GM23338 (cell line): ENCODE data around the gene ALPG. TPM values are rescaled to one million over a fixed set of nuclear protein-coding genes. Genes with fewer than 3 reads are reported as not detected.

ENCODE experiments used
- ATAC-seq: fragments of 200-7000 bp; cut with Tn5 transposase; 3 replicates; pipeline ENCODE4 v1.9.1; 2020
- DNase-seq: peaks from one replicate; pipeline ENCODE4 v3.0.0-alpha.2; 2015; ENCODE audit warnings: low spot score
- H2AFZ ChIP-seq: fragments of 200-600 bp; sonication (generic); 2 replicates; pipeline ENCODE4 v1.8.0; 2016; ENCODE audit warnings: antibody characterized with exemption, mild to moderate bottlenecking, moderate library complexity
- H3F3A ChIP-seq: fragments of 200-600 bp; sonication (generic); replicated peaks from 2 replicates; pipeline ENCODE4 v1.8.0; 2017; ENCODE audit warnings: antibody characterized with exemption, mixed run types, low read depth
- H3K27ac ChIP-seq: fragments of 200-600 bp; sonication (generic); 2 replicates; pipeline ENCODE4 v1.6.1; 2016; ENCODE audit warnings: low read depth
- H3K27me3 ChIP-seq: fragments of 200-600 bp; sonication (generic); 2 replicates; pipeline ENCODE4 v1.8.0; 2016; ENCODE audit warnings: mild to moderate bottlenecking, mixed run types, moderate library complexity; ENCODE audit not compliant: insufficient read depth
- H3K36me3 ChIP-seq: fragments of 200-600 bp; sonication (generic); 2 replicates; pipeline ENCODE4 v1.8.0; 2016; ENCODE audit warnings: mild to moderate bottlenecking; ENCODE audit not compliant: insufficient read depth
- H3K4me1 ChIP-seq: fragments of 200-600 bp; sonication (generic); 2 replicates; pipeline ENCODE4 v1.8.0; 2016; ENCODE audit warnings: mild to moderate bottlenecking, moderate library complexity; ENCODE audit not compliant: insufficient read depth
- H3K4me2 ChIP-seq: fragments of 200-600 bp; sonication (generic); 2 replicates; pipeline ENCODE4 v1.7.1; 2017; ENCODE audit warnings: mixed run types
- H3K4me3 ChIP-seq: fragments of 200-600 bp; sonication (generic); 2 replicates; pipeline ENCODE4 v1.6.1; 2016; ENCODE audit warnings: mixed run types
- H3K79me2 ChIP-seq: fragments of 200-600 bp; sonication (generic); replicated peaks from 2 replicates; pipeline ENCODE4 v1.8.0; 2017; ENCODE audit warnings: mild to moderate bottlenecking; ENCODE audit not compliant: insufficient read depth
- H3K9me2 ChIP-seq: fragments of 200-600 bp; sonication (generic); 2 replicates; pipeline ENCODE4 v1.8.0; 2017; ENCODE audit not compliant: insufficient read depth
- H4K20me1 ChIP-seq: fragments of 200-600 bp; sonication (generic); replicated peaks from 2 replicates; pipeline ENCODE4 v1.8.0; 2017; ENCODE audit warnings: mild to moderate bottlenecking; ENCODE audit not compliant: insufficient read depth
- H3K27ac Mint-ChIP-seq: 2 replicates; pipeline ENCODE4 v1.8.0; 2020; ENCODE audit warnings: inconsistent platforms, mild to moderate bottlenecking, moderate library complexity, mixed read lengths
- H3K27me3 Mint-ChIP-seq: 3 replicates; pipeline ENCODE4 v1.8.0; 2022; ENCODE audit warnings: low read depth, mild to moderate bottlenecking, moderate library complexity, mixed read lengths, inconsistent platforms; ENCODE audit not compliant: insufficient read depth, poor library complexity
- H3K36me3 Mint-ChIP-seq: 3 replicates; pipeline ENCODE4 v1.8.0; 2021; ENCODE audit warnings: low read depth, mild to moderate bottlenecking, inconsistent platforms, moderate library complexity, mixed read lengths
- H3K4me1 Mint-ChIP-seq: 3 replicates; pipeline ENCODE4 v1.8.0; 2020; ENCODE audit warnings: mild to moderate bottlenecking, inconsistent platforms, mixed read lengths
- H3K4me3 Mint-ChIP-seq: 3 replicates; pipeline ENCODE4 v1.8.0; 2021; ENCODE audit warnings: moderate library complexity, mild to moderate bottlenecking, inconsistent platforms, mixed read lengths
- H3K9me3 Mint-ChIP-seq: 3 replicates; pipeline ENCODE4 v1.8.0; 2020; ENCODE audit warnings: moderate library complexity, mild to moderate bottlenecking, inconsistent platforms, mixed read lengths
- EZH2 ChIP-seq: fragments of 200-600 bp; sonication (generic); IDR thresholded peaks from one replicate; pipeline ENCODE4 v1.8.0; 2017; ENCODE audit warnings: antibody characterized with exemption, mild to moderate bottlenecking, low read depth; ENCODE audit not compliant: unreplicated experiment
- EZH2phosphoT487 ChIP-seq: fragments of 200-600 bp; sonication (generic); IDR thresholded peaks from one replicate; pipeline ENCODE4 v1.8.1; 2018; ENCODE audit warnings: antibody characterized with exemption; ENCODE audit not compliant: unreplicated experiment
- POLR2AphosphoS5 ChIP-seq: IDR thresholded peaks from 2 replicates; pipeline ENCODE4 v1.6.1; 2016; ENCODE audit warnings: antibody characterized with exemption, low read depth
- STAT1 ChIP-seq: IDR thresholded peaks from one replicate; pipeline ENCODE4 v1.6.1; 2016; ENCODE audit warnings: antibody characterized with exemption; ENCODE audit not compliant: unreplicated experiment
- ZNF331 ChIP-seq: fragments of 250-450 bp; sonication (Bioruptor Pico); IDR thresholded peaks from 2 replicates; pipeline ENCODE4 v1.5.0; 2020; ENCODE audit warnings: low read depth, mild to moderate bottlenecking, moderate library complexity
- polyA plus RNA-seq: library from polyadenylated mRNA; unstranded; fragments of >200 nt; fragmentation: Nextera tagmentation; extraction: Ambion mirVana; gene quantifications from 2 replicates; pipeline ENCODE4 v1.2.1, GENCODE V29; 2016
- total RNA-seq: library from RNA; depleted of rRNA; stranded (reverse); fragments of >200 nt; shearing (Covaris generic); gene quantifications from 2 replicates; pipeline ENCODE4 v1.2.3, GENCODE V29; 2014
- TF ChIP-seq, protein P1 (sequence below): IDR thresholded peaks from one replicate; pipeline ENCODE4 v1.6.1; 2018; ENCODE audit warnings: antibody characterized with exemption; ENCODE audit not compliant: unreplicated experiment
- TF ChIP-seq, protein P2 (sequence below): IDR thresholded peaks from 2 replicates; pipeline ENCODE4 v1.6.1; 2016; ENCODE audit warnings: antibody characterized with exemption
- TF ChIP-seq, protein P3 (sequence below): fragments of 250-450 bp; sonication (Bioruptor Pico); IDR thresholded peaks from 2 replicates; pipeline ENCODE4 v1.5.0; 2020; ENCODE audit warnings: mild to moderate bottlenecking, moderate library complexity

The ALPG gene
- total and polyA plus RNA-seq, 2 experiments from 2014 or later: 0.89 to 2.5 TPM

DNA sequence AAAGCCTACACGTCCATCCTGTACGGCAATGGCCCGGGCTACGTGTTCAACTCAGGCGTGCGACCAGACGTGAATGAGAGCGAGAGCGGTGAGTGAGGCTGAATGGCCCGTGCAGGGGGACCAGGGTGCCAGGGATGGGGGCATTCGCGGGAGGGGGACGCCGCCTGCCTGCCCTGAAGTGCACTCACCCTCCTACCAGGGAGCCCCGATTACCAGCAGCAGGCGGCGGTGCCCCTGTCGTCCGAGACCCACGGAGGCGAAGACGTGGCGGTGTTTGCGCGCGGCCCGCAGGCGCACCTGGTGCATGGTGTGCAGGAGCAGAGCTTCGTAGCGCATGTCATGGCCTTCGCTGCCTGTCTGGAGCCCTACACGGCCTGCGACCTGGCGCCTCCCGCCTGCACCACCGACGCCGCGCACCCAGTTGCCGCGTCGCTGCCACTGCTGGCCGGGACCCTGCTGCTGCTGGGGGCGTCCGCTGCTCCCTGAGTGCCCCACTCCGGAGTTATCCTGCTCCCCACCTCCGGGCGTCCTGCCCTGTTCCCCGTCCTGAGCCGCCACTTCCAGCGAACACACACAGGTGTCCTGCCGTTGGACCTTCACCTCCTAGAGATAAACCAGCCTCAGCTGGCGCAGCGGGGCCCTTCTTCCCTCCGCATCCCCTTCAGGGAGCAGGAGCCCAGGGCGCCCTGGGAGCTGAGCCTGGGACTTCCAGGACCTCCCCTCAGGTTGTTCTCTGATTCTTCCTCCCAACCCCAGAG is 52.2 kb downstream of the ALPG start (continued):
- TF ChIP-seq, protein P1, sequence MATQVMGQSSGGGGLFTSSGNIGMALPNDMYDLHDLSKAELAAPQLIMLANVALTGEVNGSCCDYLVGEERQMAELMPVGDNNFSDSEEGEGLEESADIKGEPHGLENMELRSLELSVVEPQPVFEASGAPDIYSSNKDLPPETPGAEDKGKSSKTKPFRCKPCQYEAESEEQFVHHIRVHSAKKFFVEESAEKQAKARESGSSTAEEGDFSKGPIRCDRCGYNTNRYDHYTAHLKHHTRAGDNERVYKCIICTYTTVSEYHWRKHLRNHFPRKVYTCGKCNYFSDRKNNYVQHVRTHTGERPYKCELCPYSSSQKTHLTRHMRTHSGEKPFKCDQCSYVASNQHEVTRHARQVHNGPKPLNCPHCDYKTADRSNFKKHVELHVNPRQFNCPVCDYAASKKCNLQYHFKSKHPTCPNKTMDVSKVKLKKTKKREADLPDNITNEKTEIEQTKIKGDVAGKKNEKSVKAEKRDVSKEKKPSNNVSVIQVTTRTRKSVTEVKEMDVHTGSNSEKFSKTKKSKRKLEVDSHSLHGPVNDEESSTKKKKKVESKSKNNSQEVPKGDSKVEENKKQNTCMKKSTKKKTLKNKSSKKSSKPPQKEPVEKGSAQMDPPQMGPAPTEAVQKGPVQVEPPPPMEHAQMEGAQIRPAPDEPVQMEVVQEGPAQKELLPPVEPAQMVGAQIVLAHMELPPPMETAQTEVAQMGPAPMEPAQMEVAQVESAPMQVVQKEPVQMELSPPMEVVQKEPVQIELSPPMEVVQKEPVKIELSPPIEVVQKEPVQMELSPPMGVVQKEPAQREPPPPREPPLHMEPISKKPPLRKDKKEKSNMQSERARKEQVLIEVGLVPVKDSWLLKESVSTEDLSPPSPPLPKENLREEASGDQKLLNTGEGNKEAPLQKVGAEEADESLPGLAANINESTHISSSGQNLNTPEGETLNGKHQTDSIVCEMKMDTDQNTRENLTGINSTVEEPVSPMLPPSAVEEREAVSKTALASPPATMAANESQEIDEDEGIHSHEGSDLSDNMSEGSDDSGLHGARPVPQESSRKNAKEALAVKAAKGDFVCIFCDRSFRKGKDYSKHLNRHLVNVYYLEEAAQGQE: no peak
- TF ChIP-seq EZH2phosphoT487 (no peak), EZH2 (no peak)

DNA sequence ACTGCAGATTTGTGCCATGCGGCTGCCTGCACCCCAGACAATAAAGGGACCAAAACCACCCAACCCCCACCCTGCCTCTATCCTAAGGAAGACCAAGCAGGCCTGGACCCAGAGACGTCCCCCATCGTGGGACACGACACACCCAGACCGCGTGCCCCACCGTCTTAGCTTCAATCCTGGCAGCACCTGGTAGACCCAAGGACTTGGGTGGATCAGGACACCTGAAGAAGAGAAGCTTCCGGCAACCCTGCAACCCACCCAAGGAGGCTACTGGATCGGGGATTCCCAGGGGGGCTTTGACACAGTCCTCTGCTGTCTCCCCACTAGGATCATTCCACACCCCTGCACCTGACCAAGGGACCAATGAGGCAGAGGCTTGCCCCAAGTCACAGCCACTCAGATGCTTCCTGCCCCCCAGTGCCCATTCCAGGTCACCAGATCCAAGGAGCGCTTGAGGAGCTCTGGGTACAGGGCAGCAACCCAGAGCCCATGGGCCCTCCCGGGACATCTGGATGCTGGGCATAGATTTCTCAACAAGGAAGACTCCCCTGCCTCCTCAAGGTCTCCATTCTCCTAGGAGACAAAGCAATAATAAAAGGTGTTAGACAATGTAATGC is 52.9 kb downstream of the ALPG start:
- Histone ChIP-seq H3K9me2 (no peaks in the 10 kb centered on the region), H3K27me3 (no peaks in the 10 kb centered on the region), H3F3A (no peaks in the 10 kb centered on the region), H3K4me1 (no peaks in the 10 kb centered on the region), H4K20me1 (no peaks in the 10 kb centered on the region), H3K27ac (no peak overlapping the region), H3K79me2 (no peaks in the 10 kb centered on the region), H3K4me3 (no peak overlapping the region), H3K4me2 (no peak overlapping the region), H2AFZ (peak overlapping the region; percentile 89), H3K36me3 (no peaks in the 10 kb centered on the region)
- ATAC-seq (no peak; the same call in 2 of the 3 replicates), DNase-seq (no peak)
- TF ChIP-seq STAT1: no peak
- no peak for TF ChIP-seq EZH2
- TF ChIP-seq EZH2phosphoT487: no peak
- no peak for TF ChIP-seq POLR2AphosphoS5
- TF ChIP-seq, protein P2, sequence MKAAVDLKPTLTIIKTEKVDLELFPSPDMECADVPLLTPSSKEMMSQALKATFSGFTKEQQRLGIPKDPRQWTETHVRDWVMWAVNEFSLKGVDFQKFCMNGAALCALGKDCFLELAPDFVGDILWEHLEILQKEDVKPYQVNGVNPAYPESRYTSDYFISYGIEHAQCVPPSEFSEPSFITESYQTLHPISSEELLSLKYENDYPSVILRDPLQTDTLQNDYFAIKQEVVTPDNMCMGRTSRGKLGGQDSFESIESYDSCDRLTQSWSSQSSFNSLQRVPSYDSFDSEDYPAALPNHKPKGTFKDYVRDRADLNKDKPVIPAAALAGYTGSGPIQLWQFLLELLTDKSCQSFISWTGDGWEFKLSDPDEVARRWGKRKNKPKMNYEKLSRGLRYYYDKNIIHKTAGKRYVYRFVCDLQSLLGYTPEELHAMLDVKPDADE: no peak
- TF ChIP-seq, protein P3, sequence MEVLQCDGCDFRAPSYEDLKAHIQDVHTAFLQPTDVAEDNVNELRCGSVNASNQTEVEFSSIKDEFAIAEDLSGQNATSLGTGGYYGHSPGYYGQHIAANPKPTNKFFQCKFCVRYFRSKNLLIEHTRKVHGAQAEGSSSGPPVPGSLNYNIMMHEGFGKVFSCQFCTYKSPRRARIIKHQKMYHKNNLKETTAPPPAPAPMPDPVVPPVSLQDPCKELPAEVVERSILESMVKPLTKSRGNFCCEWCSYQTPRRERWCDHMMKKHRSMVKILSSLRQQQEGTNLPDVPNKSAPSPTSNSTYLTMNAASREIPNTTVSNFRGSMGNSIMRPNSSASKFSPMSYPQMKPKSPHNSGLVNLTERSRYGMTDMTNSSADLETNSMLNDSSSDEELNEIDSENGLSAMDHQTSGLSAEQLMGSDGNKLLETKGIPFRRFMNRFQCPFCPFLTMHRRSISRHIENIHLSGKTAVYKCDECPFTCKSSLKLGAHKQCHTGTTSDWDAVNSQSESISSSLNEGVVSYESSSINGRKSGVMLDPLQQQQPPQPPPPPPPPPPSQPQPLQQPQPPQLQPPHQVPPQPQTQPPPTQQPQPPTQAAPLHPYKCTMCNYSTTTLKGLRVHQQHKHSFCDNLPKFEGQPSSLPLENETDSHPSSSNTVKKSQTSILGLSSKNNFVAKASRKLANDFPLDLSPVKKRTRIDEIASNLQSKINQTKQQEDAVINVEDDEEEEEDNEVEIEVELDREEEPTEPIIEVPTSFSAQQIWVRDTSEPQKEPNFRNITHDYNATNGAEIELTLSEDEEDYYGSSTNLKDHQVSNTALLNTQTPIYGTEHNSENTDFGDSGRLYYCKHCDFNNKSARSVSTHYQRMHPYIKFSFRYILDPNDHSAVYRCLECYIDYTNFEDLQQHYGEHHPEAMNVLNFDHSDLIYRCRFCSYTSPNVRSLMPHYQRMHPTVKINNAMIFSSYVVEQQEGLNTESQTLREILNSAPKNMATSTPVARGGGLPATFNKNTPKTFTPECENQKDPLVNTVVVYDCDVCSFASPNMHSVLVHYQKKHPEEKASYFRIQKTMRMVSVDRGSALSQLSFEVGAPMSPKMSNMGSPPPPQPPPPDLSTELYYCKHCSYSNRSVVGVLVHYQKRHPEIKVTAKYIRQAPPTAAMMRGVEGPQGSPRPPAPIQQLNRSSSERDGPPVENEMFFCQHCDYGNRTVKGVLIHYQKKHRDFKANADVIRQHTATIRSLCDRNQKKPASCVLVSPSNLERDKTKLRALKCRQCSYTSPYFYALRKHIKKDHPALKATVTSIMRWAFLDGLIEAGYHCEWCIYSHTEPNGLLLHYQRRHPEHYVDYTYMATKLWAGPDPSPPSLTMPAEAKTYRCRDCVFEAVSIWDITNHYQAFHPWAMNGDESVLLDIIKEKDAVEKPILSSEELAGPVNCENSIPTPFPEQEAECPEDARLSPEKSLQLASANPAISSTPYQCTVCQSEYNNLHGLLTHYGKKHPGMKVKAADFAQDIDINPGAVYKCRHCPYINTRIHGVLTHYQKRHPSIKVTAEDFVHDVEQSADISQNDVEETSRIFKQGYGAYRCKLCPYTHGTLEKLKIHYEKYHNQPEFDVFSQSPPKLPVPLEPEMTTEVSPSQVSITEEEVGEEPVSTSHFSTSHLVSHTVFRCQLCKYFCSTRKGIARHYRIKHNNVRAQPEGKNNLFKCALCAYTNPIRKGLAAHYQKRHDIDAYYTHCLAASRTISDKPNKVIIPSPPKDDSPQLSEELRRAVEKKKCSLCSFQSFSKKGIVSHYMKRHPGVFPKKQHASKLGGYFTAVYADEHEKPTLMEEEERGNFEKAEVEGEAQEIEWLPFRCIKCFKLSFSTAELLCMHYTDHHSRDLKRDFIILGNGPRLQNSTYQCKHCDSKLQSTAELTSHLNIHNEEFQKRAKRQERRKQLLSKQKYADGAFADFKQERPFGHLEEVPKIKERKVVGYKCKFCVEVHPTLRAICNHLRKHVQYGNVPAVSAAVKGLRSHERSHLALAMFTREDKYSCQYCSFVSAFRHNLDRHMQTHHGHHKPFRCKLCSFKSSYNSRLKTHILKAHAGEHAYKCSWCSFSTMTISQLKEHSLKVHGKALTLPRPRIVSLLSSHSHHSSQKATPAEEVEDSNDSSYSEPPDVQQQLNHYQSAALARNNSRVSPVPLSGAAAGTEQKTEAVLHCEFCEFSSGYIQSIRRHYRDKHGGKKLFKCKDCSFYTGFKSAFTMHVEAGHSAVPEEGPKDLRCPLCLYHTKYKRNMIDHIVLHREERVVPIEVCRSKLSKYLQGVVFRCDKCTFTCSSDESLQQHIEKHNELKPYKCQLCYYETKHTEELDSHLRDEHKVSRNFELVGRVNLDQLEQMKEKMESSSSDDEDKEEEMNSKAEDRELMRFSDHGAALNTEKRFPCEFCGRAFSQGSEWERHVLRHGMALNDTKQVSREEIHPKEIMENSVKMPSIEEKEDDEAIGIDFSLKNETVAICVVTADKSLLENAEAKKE (CRISPR knock-in tag): no peak
- TF ChIP-seq ZNF331 (CRISPR knock-in tag): no peak
- Mint-ChIP-seq H3K36me3 (no peaks in the 10 kb centered on the region), H3K27ac (no peak overlapping the region), H3K4me3 (no peak overlapping the region), H3K9me3 (no peaks in the 10 kb centered on the region), H3K27me3 (peaks cover 6% of the 10 kb centered on the region), H3K4me1 (no peaks in the 10 kb centered on the region)
